ENCODE data around the gene ABT1. TPM values are rescaled to one million over a fixed set of nuclear protein-coding genes. Genes with fewer than 3 reads are reported as not detected.

ABT1 gene
- total RNA-seq, 4 donors from 2014 or later, result 13.3 to 18.2 (median 16.1) TPM

DNA sequence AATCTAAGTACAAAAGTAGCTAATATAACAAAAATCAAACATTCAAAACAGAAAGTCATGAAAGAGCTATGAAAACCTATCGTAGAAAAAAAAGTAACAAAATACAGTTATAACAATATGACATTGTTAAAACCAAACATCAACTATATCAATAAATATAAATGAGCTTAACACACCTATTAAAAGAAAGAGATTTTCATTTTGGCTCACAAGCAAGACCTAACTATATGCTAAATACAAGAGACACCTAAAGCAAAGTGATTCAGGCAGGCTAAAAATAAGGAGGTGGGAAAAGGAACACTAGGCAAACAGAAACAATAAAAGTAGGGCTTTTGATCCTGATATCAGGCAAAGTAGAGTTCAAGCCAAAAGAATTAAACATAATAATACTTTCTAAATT lies 49.3 kb downstream of the ABT1 start:
- H3K4me3 ChIP-seq, result no peak overlapping the region
- H3K4me1 ChIP-seq, result no peaks in the 10 kb centered on the region
- 100% methylated on average over 1 of the region's 1 CpG for WGBS
- peaks cover 20 to 38% (median 28%) of the 10 kb centered on the region in 4 donors for H3K36me3 ChIP-seq
- DNase-seq (ENCODE audit: extremely low spot score), result no peak
- no peak for TF ChIP-seq EP300 (IDR thresholded peaks at IDR 0.05)
- TF ChIP-seq, protein P1, sequence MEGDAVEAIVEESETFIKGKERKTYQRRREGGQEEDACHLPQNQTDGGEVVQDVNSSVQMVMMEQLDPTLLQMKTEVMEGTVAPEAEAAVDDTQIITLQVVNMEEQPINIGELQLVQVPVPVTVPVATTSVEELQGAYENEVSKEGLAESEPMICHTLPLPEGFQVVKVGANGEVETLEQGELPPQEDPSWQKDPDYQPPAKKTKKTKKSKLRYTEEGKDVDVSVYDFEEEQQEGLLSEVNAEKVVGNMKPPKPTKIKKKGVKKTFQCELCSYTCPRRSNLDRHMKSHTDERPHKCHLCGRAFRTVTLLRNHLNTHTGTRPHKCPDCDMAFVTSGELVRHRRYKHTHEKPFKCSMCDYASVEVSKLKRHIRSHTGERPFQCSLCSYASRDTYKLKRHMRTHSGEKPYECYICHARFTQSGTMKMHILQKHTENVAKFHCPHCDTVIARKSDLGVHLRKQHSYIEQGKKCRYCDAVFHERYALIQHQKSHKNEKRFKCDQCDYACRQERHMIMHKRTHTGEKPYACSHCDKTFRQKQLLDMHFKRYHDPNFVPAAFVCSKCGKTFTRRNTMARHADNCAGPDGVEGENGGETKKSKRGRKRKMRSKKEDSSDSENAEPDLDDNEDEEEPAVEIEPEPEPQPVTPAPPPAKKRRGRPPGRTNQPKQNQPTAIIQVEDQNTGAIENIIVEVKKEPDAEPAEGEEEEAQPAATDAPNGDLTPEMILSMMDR (IDR thresholded peaks at IDR 0.05), result no peak
- no peak for TF ChIP-seq POLR2A (IDR thresholded peaks at IDR 0.05; ENCODE audit: low read depth)
- TF ChIP-seq POLR2AphosphoS5 (IDR thresholded peaks at IDR 0.05), result no peak
- no peaks in the 10 kb centered on the region for H3K9me3 ChIP-seq
- intact Hi-C loops (cut with DNase I), result no loop called here
- no peaks in the 10 kb centered on the region for H3K27me3 ChIP-seq
- H3K27ac ChIP-seq (replicated peaks in 1 of 4), result no peak overlapping the region

Other genes with a start within 250 kb of the ABT1 start
- gene BTN3A2, start 231.8 kb upstream of the ABT1 start, total RNA-seq, result 10 to 100 TPM in 2 of 4 donors, 1 to 10 TPM in 2; 6.6 to 14.1 (median 11.2) TPM
- gene BTN2A2, start 213.8 kb upstream of the ABT1 start, total RNA-seq, result 1 to 10 TPM; 6.1 to 7.7 (median 6.9) TPM
- 10 to 100 TPM in 1 of 4 donors, 1 to 10 TPM in 3; 5.3 to 12.9 (median 6.9) TPM for gene BTN3A1, start 194.7 kb upstream of the ABT1 start, total RNA-seq
- gene BTN3A3, start 156.4 kb upstream of the ABT1 start, total RNA-seq, result 10 to 100 TPM in 1 of 4 donors, 1 to 10 TPM in 3; 5.0 to 10.2 (median 7.1) TPM
- gene BTN2A1, start 139.0 kb upstream of the ABT1 start, total RNA-seq, result 10 to 100 TPM; 17.9 to 22.9 (median 21.4) TPM
- not detected for gene BTN1A1, start 96.7 kb upstream of the ABT1 start, total RNA-seq
- gene HMGN4, start 58.6 kb upstream of the ABT1 start, total RNA-seq, result 100 to 1,000 TPM in 1 of 4 donors, 10 to 100 TPM in 3; 80.2 to 117 (median 86.5) TPM
- 10 to 100 TPM; 14.7 to 22.9 (median 17.4) TPM for gene ZNF322, start 62.8 kb downstream of the ABT1 start, total RNA-seq